Peyer's patch (tissue), 4 donors: ENCODE data around the gene RNF214. TPM values are rescaled to one million over a fixed set of nuclear protein-coding genes. Genes with fewer than 3 reads are reported as not detected.
"Not testable (repeated sequence)": the region's sequence is repeated elsewhere in the genome, so short reads cannot be mapped to it uniquely, and the experiment has no call there.

Source experiments
- DNase-seq, 3 donors: peaks; one replicate each; pipeline ENCODE4 v3.0.0-alpha.2; 2017 to 2019
- H3K27ac ChIP-seq, 4 donors: fragments of 200-600 bp; sonication (generic); one replicate each; pipeline ENCODE4 v1.5.1; 2016 to 2019
- H3K27me3 ChIP-seq, 2 donors: fragments of 200-600 bp; sonication (generic); one replicate each; pipeline ENCODE4 v1.5.1; 2019
- H3K36me3 ChIP-seq, 3 donors: fragments of 200-600 bp; sonication (generic); one replicate each; pipeline ENCODE4 v1.5.1; 2016 to 2019
- H3K4me1 ChIP-seq, 4 donors: fragments of 200-600 bp; sonication (generic); one replicate each; pipeline ENCODE4 v1.5.1; 2016 to 2019
- H3K4me3 ChIP-seq, 4 donors: fragments of 200-600 bp; sonication (generic); 1 replicate in 3 of 4; 2 replicates in 1 of 4; pipeline ENCODE4 v1.5.1; 2016 to 2019; ENCODE audit warnings: mild to moderate bottlenecking in 1 of 4
- H3K9me3 ChIP-seq, 4 donors: fragments of 200-600 bp; sonication (generic); one replicate each; pipeline ENCODE4 v1.5.1; 2016 to 2019; ENCODE audit warnings: mild to moderate bottlenecking in 1 of 4
- CTCF ChIP-seq, 6 experiments: fragments of 450-650 bp in 4 of 6; fragments of 200-600 bp in 2 of 6; sonication (generic) in 1 of 6; IDR thresholded peaks; one replicate each; pipeline ENCODE4 v1.5.1; 2017 to 2019; ENCODE audit warnings: antibody characterized with exemption in 6 of 6, mild to moderate bottlenecking in 3 of 6, moderate library complexity in 1 of 6
- POLR2A ChIP-seq, 2 donors: fragments of 450-650 bp; IDR thresholded peaks; one replicate each; pipeline ENCODE4 v1.5.1; 2017; ENCODE audit warnings: antibody characterized with exemption in 2 of 2, mild to moderate bottlenecking in 2 of 2, moderate library complexity in 2 of 2
- total RNA-seq, 4 donors: library from RNA; depleted of rRNA; stranded (reverse); fragments of >200 nt; gene quantifications; one replicate each; pipeline ENCODE4 v1.1.0, GENCODE V29; 2016

The RNF214 gene
- 10 to 100 TPM; 10.2 to 32.2 (median 13.4) TPM for total RNA-seq

- Histone ChIP-seq H3K27me3 (no peaks in the 10 kb centered on the region), H3K9me3 (no peaks in the 10 kb centered on the region), H3K4me3 (peak within 1 kb of the TSS; percentile 81 to 98 (median 94)), H3K27ac (peak within 1 kb of the TSS; percentile 95 to 99 (median 96)), H3K4me1 (peaks cover 0 to 24% (median 11%) of the 10 kb centered on the region in 4 donors), H3K36me3 (peaks cover 0 to 30% (median 0%) of the 10 kb centered on the region in 3 donors)
- DNase-seq: peak; percentile 72 to 89 (median 88)
- TF ChIP-seq CTCF (IDR thresholded peaks at IDR 0.05): peak; percentile 82 to 99 (median 98)
- peak; percentile 72 to 73 for TF ChIP-seq POLR2A (IDR thresholded peaks at IDR 0.05)
Observed at GRCh38 chr11:117232092-117232878, at the start of gene RNF214. RNF214 (plus strand) TSS chr11:117232671; CDS start chr11:117234273, 1,602 bp downstream.

- not testable (repeated sequence) for H3K27ac ChIP-seq, DNase-seq, H3K9me3 ChIP-seq, H3K4me3 ChIP-seq, H3K27me3 ChIP-seq
- H3K4me1 ChIP-seq: peaks cover 4 to 24% (median 9%) of the 10 kb centered on the region in 4 donors
- peaks cover 0 to 50% (median 0%) of the 10 kb centered on the region in 3 donors for H3K36me3 ChIP-seq
Observed at GRCh38 chr11:117183178-117183577, 49.3 kb upstream of the RNF214 start.

- H3K9me3 ChIP-seq: no peaks in the 10 kb centered on the region
- H3K36me3 ChIP-seq: peaks cover 0 to 57% (median 0%) of the 10 kb centered on the region in 3 donors
- H3K27me3 ChIP-seq: no peaks in the 10 kb centered on the region
- TF ChIP-seq POLR2A (IDR thresholded peaks at IDR 0.05) (no peak), CTCF (IDR thresholded peaks at IDR 0.05) (no peak)
- H3K27ac ChIP-seq: peak overlapping the region in 1 of 4 donors; percentile 13
- H3K4me3 ChIP-seq: no peak overlapping the region
- peaks cover 4 to 22% (median 12%) of the 10 kb centered on the region in 4 donors for H3K4me1 ChIP-seq
- DNase-seq: peak; percentile 13 to 58 (median 48)
Observed at GRCh38 chr11:117183724-117184349, 48.6 kb upstream of the RNF214 start.

DNA sequence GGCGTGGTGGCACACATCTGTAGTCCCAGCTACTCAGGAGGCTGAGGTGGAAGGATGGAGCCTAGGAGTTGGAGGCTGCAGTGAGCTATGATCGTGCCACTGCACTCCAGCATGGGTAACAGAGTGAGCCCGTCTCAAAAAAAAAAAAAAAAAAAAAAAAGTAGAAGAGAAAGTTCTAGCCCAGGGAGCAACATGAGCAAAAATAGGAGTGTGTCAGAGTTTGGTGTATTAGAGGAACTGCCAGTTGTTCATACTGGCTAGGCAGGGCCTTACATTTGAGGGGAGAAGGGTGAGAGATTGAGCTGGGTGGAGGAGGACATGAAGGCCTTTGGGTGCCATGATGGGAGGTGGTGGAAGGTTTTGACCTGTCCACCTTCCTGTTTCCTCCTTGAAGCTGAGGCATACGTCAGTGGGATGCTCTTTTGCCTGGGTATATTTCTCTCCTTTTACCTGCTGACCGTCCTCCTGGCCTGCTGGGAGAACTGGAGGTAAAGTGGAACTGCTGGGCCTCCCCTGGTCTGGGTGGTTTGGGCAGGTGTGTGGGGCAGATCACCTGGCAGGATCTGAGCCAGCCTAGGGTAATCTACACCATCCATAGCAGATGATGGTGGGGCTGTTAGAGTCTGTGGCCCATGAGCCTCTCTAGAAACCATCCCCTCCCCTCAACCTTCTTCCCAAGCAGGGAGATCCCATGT is 46.6 kb upstream of the RNF214 start:
- Histone ChIP-seq H3K9me3 (no peaks in the 10 kb centered on the region), H3K36me3 (peaks cover 0 to 77% (median 0%) of the 10 kb centered on the region in 3 donors), H3K4me1 (peaks cover 2 to 17% (median 12%) of the 10 kb centered on the region in 4 donors), H3K27me3 (no peaks in the 10 kb centered on the region), H3K4me3 (no peak overlapping the region), H3K27ac (peak overlapping the region; percentile 22 to 55 (median 52))
- DNase-seq: peak in 1 of 3 donors; percentile 38
- TF ChIP-seq CTCF (IDR thresholded peaks at IDR 0.05) (no peak), POLR2A (IDR thresholded peaks at IDR 0.05) (no peak)

DNA sequence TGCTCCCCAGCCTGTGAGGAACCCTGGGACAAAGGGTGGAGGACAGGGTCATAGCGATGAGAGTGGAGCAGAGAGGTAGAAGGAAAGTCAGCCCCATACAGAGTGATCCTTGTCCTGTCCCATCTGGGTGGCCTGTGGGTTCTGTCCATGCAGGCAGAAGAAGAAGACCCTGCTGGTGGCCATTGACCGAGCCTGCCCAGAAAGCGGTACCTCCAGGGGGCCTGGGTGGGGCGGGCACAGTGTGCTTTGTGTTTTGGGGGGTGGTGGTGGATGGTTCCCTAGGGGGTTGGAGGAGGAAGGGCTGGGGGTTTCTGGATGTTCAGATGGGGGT is 46.1 kb upstream of the RNF214 start:
- peaks cover 0 to 80% (median 0%) of the 10 kb centered on the region in 3 donors for H3K36me3 ChIP-seq
- TF ChIP-seq CTCF (IDR thresholded peaks at IDR 0.05) (no peak), POLR2A (IDR thresholded peaks at IDR 0.05) (no peak)
- peak overlapping the region; percentile 22 to 55 (median 52) for H3K27ac ChIP-seq
- no peak for DNase-seq
- no peak overlapping the region for H3K4me3 ChIP-seq
- peaks cover 0 to 16% (median 8%) of the 10 kb centered on the region in 4 donors for H3K4me1 ChIP-seq
- no peaks in the 10 kb centered on the region for H3K9me3 ChIP-seq
- H3K27me3 ChIP-seq: no peaks in the 10 kb centered on the region
